Prostate gland (tissue), 2 donors: Measurements from ENCODE around the gene KMT5B.

ENCODE experiments used
- POLR2A ChIP-seq: fragments of 450-650 bp; IDR thresholded peaks from one replicate; pipeline ENCODE4 v1.6.1; 2016; ENCODE audit warnings: antibody characterized with exemption, mild to moderate bottlenecking
- POLR2AphosphoS5 ChIP-seq: sonication (generic); formaldehyde crosslinking; IDR thresholded peaks from one replicate; pipeline ENCODE4 v1.6.1; 2017; ENCODE audit warnings: antibody characterized with exemption
- TF ChIP-seq, protein P1 (sequence below), 4 experiments: fragments of 200-600 bp in 2 of 4; fragments of 450-650 bp in 2 of 4; sonication (generic) in 2 of 4; IDR thresholded peaks; 1 replicate in 3 of 4; 2 replicates in 1 of 4; pipeline ENCODE4 v1.5.1; 2016 to 2019; ENCODE audit warnings: antibody characterized with exemption in 4 of 4, mild to moderate bottlenecking in 2 of 4, moderate library complexity in 2 of 4

DNA sequence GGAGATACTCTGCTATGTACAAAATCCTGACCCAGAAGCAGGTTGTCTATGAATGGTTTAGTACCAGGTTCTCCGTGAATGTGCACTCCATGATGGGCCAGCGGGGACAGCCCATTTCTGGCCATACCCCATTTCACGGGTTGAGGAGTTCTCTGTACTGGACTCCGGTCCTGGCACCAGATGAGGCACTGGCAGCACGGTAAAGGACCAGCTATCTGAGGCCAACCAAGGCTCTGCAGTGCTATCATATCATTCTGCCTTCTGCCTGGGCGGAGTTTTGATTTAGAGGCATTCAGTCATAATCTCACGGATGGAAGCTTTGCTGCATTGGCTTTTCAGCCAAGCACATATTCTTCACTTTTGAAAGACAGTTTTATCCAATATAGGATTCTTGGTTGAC is 18.5 kb upstream of the KMT5B start:
- TF ChIP-seq, protein P1, sequence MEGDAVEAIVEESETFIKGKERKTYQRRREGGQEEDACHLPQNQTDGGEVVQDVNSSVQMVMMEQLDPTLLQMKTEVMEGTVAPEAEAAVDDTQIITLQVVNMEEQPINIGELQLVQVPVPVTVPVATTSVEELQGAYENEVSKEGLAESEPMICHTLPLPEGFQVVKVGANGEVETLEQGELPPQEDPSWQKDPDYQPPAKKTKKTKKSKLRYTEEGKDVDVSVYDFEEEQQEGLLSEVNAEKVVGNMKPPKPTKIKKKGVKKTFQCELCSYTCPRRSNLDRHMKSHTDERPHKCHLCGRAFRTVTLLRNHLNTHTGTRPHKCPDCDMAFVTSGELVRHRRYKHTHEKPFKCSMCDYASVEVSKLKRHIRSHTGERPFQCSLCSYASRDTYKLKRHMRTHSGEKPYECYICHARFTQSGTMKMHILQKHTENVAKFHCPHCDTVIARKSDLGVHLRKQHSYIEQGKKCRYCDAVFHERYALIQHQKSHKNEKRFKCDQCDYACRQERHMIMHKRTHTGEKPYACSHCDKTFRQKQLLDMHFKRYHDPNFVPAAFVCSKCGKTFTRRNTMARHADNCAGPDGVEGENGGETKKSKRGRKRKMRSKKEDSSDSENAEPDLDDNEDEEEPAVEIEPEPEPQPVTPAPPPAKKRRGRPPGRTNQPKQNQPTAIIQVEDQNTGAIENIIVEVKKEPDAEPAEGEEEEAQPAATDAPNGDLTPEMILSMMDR (IDR thresholded peaks at IDR 0.05), result no peak
- TF ChIP-seq POLR2AphosphoS5, result no peak
- no peak for TF ChIP-seq POLR2A
